HG02642 (cell line): Measurements from ENCODE around the gene POU6F1.

ENCODE experiments used
- ATAC-seq: cut with Tn5 transposase; IDR thresholded peaks from one replicate; pipeline ENCODE4 v1.9.1; 2021; ENCODE audit warnings: mild to moderate bottlenecking; ENCODE audit not compliant: unreplicated experiment, poor library complexity

The POU6F1 gene

DNA sequence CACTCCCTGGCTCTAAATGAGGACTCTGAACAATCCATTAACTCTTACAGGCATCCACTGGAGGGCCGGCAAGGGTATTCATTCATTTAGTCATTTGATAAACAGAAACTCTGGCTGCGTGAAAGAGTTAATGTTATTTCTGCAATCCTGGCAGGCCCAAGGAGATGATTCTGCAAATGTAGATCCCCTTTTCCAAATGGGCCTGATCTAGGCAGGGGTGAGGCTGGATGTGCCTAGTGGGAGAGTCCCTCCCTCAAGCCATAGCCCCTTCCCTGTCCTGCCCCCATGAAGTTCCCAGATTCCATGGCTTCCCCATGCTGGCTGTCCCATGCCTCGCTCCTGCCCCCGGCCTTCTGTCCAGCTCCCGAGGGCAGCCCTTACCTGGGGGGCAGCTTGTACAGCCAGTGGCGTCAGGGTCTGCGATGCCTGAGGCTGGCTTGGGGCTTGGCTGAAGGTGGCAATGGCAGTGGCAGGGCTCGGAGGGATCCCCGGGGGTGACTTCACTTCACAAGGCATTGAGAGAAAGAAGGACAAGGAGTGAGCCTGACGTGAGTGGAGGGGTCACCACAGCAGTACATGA is 18.4 kb downstream of the POU6F1 start:
- no peak for ATAC-seq

DNA sequence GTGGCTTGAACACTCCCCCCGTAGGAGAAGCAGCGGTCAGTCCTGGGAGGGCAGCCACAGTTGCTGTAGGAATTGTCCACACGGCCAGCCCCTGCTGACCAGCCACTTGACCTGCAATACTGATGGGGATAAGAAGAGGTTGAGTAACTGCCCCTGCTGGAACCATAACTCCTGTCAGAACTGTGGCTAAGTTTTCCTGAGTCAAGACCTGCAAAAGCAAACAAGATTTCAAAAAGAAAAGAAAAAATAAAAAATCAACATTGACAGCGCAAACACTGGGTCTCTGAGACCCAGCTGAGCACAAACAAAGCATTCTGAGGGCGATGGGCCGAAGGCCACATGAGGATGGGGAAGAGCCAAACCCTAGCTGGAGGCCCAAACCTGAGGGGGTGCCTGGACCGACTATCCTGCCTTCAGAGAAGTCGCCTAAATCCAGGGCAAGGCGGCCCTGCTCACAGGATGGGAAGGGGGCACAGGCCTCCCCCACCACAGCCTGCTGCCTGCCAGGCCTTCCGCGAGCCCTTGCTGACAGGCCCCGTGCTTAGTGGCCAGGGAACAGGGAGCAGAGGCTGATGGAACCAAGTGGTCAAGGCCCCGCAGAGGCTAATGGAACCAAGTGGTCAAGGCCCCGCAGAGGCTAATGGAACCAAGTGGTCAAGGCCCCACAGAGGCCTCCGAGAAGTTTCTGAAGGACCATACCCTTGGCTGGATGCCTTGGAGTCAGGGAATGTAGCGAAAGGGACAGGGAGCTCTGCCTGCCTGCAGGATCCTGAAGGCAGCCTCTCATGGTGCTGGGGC is 19.1 kb downstream of the POU6F1 start:
- ATAC-seq: no peak

DNA sequence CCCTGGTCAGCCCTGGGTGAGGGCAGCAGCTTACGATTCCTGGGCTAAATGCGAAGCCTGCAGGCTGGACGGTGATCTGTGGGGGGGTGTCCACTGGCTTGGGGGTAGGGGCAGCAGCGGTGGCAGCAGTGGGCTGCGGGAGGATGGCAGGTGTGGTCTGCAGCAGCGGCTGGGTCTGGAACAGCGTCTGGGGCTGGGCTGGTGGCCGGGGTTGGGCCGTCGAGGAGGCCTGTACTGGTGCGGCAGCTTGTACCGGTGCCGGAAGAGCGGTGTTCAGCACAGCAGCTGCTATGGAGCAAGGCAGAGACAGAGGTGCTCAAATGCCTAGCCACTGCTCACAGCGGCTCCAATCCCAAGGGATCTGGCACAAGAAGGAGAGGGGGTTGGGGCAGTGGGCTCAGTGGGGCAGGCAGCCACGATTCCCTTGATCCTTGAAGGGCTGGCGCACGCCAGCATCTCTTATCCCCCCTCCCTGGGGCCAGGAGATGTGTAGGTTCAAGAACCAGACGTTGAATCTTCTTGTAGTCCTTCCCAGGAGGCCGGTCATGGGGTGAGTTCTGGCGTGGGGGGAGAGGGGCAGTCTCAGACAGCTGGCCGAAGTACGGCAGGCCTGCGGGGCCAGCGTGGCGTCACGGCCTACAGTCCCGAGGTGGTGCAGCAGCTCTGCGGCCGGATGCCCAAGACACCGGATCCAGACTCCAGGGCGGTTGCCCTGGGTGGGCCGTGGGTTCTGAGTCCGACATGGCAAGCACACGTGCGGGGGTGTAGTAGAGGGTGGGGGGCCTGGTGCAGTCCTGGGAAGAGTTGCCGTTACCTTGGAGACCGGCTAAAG is 19.9 kb downstream of the POU6F1 start:
- ATAC-seq: no peak

DNA sequence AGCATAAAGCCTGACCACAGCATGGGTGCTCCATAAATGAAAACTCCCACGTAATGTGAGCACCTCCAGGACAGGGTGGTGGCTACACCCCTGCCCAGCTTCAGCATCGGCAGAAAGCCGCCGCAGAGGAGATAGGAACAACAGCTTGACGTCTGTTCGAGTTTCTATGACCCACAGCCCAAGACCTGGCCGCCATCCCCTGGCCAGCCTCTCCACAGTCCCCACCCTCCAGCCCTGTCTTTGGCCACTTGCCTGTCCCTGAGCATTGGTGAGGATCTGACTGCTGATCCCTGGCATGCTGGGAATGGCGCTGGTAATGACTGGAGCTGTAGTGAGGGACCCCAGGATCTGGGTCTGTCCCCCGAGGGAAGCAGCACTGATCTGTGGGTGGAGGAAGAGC is 21.3 kb downstream of the POU6F1 start:
- ATAC-seq: no peak

DNA sequence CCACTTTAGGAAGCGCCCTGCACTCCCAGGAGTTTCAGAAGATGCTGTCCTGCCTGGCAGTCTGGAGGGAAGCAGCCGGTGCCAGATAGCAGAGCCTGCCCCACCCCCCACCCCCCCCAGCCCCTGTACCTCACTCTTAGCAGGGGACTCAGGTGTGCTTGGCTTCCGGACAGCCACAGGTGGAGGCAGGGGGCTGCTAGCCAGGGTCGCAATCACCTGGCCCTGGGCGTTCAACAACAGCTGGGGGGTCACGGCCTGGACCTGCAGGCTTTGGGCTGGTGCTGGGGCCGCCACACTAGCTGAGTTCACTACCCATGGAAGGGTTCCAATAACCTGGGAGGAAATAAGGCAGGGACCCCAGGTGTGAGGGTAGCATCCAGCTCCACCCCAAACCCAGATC is 22.0 kb downstream of the POU6F1 start:
- ATAC-seq: no peak

DNA sequence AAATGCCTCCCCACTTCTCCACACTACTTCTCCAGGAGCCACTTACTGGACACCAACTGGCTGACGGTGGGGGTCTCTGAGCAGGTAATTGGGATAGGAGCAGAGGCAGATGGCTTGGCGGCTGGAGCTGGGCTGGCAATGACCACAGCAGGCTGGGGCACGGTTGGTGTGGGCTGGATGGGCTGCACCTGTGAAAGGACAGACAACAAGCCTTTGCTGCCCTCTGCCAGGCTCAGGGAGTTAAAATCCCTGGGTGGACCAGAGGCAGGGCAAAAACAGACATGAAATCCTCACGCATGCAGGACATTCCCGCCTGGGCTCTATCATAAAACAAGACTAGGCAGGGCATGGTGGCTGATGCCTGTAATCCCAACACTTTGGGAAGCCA is 25.6 kb downstream of the POU6F1 start:
- ATAC-seq: no peak

DNA sequence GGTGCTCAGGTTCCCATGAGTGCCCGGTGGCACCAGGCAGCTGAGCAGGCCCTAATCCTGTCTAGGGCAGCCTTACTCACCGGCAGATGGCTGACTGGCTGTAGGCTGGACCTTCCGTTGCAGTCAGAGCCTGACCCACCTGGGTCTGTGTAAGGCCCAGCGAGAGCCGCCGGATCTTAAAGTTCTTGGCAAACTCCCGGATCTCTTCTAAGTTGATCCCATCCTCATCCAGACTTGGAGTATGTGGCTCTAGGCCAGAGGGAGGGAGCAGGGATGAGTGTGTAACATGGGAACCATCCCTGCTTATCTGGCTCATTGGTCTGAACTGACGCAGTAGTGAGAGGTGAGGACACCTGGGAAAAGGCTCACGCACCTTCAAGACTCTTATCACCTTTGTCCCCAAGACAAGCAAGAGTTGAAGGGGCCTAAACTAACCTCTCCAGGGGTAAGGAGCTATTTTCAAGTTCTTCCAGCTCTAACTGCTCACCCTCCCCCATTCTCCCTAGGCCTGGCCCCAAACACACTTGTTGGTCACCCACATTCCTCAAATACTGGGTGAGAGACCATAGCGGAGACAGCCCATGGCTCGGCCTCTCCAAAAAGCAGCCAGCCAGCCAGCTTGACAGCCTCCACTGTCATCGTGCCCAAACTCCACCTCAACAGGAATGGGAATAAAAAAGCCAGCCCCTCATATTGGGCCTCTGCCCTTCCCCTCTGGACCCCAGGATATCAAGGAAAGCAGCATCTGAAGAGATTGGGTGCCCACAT is 26.2 kb downstream of the POU6F1 start:
- ATAC-seq: no peak

DNA sequence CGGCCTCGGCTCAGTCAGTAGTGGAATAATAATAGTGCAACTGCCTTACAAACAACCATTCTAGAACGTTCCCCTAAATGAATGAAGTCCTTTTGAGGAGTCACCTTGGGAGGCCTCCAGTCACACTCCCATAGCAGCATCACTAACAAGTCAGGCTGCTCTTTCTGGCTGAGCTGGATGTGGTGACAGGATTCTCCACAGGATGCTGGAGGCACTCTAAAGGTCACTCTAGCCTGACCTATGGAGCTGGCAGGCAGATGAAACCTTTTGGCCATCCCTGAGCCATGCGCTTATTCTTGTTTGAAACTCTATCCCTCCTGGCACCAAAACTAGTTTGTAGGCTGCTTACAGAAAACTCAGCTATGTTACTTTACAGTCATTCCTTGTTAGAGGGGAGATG is 27.0 kb downstream of the POU6F1 start:
- ATAC-seq: no peak

DNA sequence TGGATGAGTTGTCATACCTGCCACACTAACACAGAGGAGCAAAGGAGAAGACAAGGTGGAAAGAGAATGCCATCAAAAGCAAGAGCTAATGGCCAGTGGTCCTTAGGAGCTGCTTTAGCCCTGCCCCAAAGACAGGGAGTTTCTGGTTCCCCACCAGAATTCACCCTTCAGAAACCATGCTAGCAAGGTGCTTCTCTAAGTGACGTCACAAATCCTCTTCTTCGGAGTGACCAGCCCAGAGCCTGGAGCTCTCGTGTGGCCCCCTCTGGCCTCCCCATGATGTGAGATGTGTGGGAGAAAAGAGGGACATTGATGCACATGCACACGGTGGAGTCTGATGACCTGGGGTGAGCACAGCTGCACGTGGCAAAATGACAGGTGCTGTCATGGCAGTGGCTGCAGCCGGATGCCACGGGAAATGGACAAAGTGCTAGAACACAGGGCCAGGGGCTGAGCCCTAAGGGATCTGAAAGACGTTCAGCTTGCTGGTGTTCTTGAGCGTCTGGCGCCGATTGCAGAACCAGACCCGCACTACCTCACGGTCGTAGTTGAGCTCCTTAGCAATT is 28.0 kb downstream of the POU6F1 start:
- no peak for ATAC-seq

DNA sequence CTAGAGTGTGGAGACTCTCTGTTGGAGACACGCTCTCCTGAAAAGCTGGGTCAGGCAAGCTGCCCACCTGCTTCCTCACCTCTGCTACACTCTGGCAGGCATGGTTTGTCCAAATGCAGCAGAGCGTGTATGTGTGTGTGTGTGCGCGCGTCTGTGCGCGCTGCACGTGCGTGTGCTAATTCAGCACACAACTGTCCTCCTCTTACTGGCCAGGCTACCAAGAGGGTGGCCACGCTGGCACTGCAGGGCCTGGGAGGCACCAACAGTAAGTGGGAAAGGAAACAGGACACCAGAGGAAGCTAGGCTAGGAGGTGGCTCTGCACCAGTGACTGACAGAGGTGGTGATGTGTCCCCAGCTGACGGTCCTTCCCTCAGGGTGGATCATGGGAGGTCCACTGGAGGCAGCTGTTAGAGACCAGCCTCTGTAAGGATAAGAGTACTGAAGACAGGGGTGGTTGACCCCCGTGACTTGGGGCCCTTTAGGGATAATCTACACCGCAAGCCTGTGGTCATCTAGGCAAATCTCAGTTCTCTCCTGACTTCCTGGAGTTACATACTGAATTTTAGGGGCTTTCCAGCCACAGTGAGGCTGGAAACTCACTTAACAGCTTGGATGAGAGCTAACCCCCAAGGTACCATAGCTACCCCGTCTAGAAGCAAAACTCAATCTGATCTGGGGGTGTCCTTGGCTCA is 29.4 kb downstream of the POU6F1 start:
- peak; percentile 53 for ATAC-seq

DNA sequence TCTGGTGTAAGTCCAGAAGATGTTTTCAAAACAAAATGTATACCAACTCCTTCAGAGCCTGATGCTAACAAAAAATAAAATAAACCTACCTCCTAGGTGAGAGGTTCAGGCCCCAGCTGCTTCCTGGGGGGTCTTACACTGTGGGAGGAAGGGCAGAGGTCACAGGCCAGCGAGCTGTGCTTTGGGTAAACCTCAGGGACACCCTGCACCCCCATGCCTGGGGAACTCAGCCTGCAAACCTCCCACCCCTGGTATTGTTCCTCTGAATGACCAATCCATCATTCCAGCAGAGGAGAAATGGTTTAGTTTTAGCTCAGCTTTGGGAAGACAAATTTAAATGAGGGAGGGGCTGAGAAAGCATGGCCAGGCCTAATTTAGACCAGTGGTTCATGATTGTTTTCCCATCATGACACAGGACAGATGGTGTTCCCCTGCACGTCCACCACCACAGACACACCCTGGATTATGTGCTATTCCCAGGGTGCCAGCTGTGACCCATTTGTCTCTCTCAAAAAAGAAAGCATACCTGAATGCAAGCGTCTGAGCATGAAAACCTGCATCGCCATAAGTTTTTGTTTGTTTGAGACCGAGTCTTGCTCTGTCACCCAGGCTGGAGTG is 30.4 kb downstream of the POU6F1 start:
- ATAC-seq: no peak

DNA sequence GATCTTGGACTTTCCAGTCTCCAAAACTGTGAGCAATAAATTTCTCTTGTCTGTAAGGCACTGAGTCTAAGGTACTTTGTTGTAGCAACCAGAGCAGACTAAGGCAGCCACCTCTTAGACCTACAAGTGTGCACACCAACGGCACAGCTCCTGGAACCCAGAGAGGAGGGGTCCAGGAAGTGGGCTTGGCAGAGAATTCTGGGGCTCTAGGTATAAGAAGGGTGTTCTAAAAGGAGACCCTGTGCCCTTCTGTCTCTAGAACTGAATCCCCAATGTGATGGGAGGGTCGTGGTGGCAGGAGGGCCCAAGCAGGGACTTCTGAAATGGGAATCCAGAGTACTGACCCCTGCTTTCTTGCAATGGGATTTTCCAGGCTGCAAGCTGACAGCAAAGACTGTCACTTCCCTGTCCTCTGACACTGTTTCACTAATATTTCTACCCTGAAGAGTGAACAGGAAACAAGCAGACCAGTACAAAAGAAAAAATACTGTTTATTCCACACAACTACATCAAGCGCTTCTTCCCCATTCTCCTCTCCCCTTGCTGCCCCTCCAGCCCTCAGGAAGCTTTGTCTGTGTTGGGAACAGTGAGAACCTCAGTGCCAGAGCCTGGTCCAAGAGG is 31.3 kb downstream of the POU6F1 start:
- no peak for ATAC-seq

DNA sequence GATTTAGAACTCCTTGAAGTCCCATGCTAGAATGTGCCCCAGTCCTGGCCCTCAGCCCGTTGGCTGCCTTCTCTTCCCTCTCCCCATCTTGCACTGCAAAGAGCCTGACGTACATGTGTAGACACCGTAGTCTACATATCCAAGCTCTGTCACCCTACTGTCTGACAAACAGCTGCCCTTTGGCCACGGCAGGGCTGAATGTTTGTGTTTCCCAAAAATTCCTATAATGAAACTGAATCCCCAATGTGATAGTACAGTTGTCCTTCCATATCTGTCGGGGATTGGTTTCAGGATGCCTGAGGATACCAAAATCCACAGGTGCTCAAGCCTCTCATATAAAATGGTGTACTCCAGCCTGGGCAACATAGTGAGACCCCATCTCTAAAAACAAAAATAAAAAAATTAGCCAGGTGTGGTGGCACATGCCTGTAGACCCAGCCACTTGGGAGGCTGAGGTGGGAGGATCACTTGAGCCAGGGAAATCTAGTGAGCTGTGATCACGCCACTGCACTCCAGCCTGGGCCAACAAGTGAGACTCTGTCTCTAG is 32.6 kb downstream of the POU6F1 start:
- ATAC-seq: no peak

DNA sequence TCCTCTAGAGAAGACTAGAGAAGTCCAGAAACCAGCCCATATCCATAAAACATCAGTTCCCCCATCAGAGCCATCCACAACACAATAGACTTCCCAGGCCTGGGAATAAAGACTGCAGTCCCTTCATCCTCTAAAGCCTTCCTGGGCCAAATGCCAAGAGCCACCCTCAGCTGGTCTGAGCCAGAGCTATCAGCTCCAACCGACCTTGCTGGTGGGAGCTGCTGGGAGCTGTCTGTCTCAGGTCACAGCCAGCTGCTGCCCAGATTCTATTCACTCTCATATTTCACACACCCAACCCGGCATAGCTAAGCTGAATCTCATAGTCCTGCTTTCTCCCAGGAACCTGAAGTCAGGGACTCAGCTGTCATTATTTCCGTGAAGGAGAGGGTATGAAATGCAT is 34.0 kb downstream of the POU6F1 start:
- ATAC-seq: no peak

DNA sequence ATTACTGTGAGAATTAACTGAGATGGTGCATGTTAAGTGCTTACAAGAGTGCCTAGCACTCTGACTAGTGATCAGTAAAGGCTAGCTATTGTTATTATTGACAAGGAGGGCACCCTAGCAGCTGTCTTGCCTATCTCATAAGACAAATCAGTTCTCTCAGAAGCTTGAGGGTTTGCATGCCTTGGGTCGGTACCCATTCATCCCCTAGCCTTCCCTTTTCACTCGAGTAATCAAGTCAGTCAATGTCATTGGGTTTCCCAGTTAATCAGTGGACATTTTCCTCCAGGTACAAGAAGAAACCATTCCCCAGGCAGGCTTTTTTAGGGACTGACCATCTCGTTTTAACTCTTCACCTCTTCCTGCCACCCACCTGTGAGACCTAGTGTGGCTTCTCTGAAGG is 34.5 kb downstream of the POU6F1 start:
- ATAC-seq: no peak

DNA sequence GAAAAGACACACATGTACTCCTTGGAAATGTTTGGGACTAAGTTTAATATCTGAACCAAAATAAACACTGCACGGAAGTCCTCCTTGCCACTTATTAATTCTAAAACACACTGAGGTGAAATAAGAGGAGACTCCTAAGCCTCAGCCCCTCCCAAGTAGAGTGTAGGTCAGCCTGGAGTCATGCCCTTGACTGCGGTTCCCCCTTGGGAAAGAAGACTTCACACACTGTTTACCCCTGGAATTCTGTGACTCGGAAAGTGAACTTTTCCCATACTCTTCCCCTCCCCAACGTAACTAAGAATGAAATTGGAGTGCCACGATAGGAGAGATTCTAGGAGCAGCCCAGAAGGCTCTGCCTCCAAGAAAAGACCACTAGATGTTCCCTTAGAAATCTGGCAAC is 36.3 kb downstream of the POU6F1 start:
- ATAC-seq: no peak

DNA sequence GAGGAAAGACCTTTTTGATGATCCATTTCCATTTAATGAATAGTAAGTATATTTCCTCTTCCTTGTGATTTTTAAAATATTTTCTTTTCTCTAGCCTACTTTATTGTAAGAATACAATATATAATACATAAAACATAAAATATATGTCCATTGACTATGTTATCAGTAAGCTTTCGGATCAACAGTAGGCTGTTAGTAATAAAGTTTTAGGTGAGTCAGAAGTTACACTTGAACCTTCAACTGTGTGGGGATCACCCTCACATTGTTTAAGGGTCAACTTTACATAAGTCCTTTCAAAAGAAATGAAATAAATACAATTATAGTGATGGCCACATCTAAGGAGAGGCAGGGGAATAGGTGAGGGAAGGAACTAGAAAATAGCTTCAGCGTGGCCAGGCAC is 40.0 kb downstream of the POU6F1 start:
- ATAC-seq: no peak

DNA sequence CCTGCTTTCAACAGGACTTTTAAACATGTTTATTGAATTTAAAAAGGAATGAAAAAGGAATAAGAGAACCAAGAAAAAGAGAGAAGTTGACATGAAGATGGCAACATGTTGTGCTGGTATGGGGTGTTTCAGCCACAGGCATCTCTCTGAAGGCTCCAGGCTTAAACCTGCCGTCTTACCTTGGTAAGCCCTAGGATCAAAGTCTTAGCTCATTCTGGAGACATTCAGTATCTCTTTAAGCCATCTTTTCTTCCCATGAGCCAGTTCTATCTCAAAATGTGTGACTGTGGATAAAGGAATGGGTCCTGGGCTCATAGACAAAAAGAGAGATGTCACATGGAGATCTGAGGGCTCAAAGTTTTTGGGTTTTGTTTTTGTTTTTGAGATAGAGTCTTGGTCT is 43.4 kb downstream of the POU6F1 start:
- no peak for ATAC-seq
